ENCODE results near the gene ERVFRD-1. TPM values are rescaled to one million over a fixed set of nuclear protein-coding genes. Genes with fewer than 3 reads are reported as not detected.

The ERVFRD-1 gene
- total RNA-seq, 1 donor from 2014 or later: not detected

GRCh38 chr6:11151488-11151887 is 40.0 kb upstream of the ERVFRD-1 start:
- DNase-seq (ENCODE audit: extremely low spot score, unreplicated experiment): no peak
- no peak overlapping the region for H3K4me3 Mint-ChIP-seq (ENCODE audit: unreplicated experiment)
- peaks cover 3% of the 10 kb centered on the region for H3K9me3 Mint-ChIP-seq (ENCODE audit: unreplicated experiment)
- no peak overlapping the region for H3K27ac Mint-ChIP-seq (ENCODE audit: unreplicated experiment)
- H3K27me3 Mint-ChIP-seq (ENCODE audit: unreplicated experiment): no peaks in the 10 kb centered on the region
- H3K36me3 Mint-ChIP-seq (ENCODE audit: unreplicated experiment): peaks cover 2% of the 10 kb centered on the region
- H3K4me1 Mint-ChIP-seq (ENCODE audit: unreplicated experiment): peaks cover 6% of the 10 kb centered on the region
- TF ChIP-seq, protein P1, sequence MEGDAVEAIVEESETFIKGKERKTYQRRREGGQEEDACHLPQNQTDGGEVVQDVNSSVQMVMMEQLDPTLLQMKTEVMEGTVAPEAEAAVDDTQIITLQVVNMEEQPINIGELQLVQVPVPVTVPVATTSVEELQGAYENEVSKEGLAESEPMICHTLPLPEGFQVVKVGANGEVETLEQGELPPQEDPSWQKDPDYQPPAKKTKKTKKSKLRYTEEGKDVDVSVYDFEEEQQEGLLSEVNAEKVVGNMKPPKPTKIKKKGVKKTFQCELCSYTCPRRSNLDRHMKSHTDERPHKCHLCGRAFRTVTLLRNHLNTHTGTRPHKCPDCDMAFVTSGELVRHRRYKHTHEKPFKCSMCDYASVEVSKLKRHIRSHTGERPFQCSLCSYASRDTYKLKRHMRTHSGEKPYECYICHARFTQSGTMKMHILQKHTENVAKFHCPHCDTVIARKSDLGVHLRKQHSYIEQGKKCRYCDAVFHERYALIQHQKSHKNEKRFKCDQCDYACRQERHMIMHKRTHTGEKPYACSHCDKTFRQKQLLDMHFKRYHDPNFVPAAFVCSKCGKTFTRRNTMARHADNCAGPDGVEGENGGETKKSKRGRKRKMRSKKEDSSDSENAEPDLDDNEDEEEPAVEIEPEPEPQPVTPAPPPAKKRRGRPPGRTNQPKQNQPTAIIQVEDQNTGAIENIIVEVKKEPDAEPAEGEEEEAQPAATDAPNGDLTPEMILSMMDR (IDR thresholded peaks at IDR 0.05): no peak

DNA sequence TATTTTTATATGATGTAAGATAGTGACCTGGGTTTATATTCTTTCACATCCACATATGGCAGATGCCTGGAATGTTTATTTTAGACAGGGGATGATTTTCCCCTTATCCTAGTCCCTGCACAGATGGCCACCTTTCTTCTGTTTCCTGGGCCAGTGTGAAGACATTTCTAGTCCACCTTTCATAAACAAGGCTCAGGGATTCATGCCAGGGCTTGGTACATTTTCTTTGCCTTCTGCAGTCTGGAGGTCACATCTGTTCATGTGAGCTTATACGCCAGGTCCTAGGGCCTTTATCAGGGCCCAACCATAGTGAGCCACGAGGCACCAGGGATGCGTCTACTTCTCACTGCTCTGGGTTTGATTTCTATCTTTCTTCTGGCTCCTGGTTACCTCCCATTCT is 38.0 kb upstream of the ERVFRD-1 start:
- DNase-seq (ENCODE audit: extremely low spot score, unreplicated experiment): no peak
- TF ChIP-seq, protein P1 (IDR thresholded peaks at IDR 0.05): no peak
- peaks cover 3% of the 10 kb centered on the region for H3K9me3 Mint-ChIP-seq (ENCODE audit: unreplicated experiment)
- H3K27me3 Mint-ChIP-seq (ENCODE audit: unreplicated experiment): no peaks in the 10 kb centered on the region
- no peaks in the 10 kb centered on the region for H3K36me3 Mint-ChIP-seq (ENCODE audit: unreplicated experiment)
- H3K4me3 Mint-ChIP-seq (ENCODE audit: unreplicated experiment): no peak overlapping the region
- peaks cover 6% of the 10 kb centered on the region for H3K4me1 Mint-ChIP-seq (ENCODE audit: unreplicated experiment)
- no peak overlapping the region for H3K27ac Mint-ChIP-seq (ENCODE audit: unreplicated experiment)

- DNase-seq (ENCODE audit: extremely low spot score, unreplicated experiment): no peak
- H3K9me3 Mint-ChIP-seq (ENCODE audit: unreplicated experiment): peaks cover 3% of the 10 kb centered on the region
- no peak overlapping the region for H3K27ac Mint-ChIP-seq (ENCODE audit: unreplicated experiment)
- H3K4me1 Mint-ChIP-seq (ENCODE audit: unreplicated experiment): peaks cover 15% of the 10 kb centered on the region
- no peak overlapping the region for H3K4me3 Mint-ChIP-seq (ENCODE audit: unreplicated experiment)
- H3K36me3 Mint-ChIP-seq (ENCODE audit: unreplicated experiment): no peaks in the 10 kb centered on the region
- TF ChIP-seq, protein P1 (IDR thresholded peaks at IDR 0.05): no peak
- H3K27me3 Mint-ChIP-seq (ENCODE audit: unreplicated experiment): no peaks in the 10 kb centered on the region
Measured at GRCh38 chr6:11146117-11146826, 34.7 kb upstream of the ERVFRD-1 start.

DNA sequence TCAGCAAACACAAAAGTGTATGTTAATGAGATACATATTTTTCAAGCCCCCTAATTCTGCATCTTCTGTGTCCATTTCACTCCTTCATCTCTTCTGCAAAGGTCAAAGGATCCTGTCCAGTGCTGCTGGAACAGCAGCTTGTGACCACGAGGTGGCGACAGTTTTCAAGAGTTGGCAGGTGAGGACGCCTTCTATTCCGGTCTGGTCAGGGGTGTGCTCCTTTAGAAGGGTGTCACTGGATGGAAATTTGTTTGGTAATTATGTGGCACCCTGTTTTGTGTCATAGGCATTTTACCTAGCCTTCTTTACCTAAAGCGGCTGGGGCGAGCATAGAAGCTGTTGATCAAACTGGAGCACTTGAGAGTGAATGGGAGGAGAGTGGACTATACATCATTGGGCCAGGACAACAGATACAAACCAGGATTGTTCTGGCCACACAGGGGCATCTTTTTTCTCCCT is 32.9 kb upstream of the ERVFRD-1 start:
- Mint-ChIP-seq H3K36me3 (ENCODE audit: unreplicated experiment) (peaks cover 2% of the 10 kb centered on the region), H3K4me3 (ENCODE audit: unreplicated experiment) (no peak overlapping the region), H3K4me1 (ENCODE audit: unreplicated experiment) (peaks cover 21% of the 10 kb centered on the region), H3K27me3 (ENCODE audit: unreplicated experiment) (no peaks in the 10 kb centered on the region), H3K9me3 (ENCODE audit: unreplicated experiment) (peaks cover 3% of the 10 kb centered on the region), H3K27ac (ENCODE audit: unreplicated experiment) (no peak overlapping the region)
- DNase-seq (ENCODE audit: extremely low spot score, unreplicated experiment): no peak
- TF ChIP-seq, protein P1 (IDR thresholded peaks at IDR 0.05): peak; percentile 99

DNA sequence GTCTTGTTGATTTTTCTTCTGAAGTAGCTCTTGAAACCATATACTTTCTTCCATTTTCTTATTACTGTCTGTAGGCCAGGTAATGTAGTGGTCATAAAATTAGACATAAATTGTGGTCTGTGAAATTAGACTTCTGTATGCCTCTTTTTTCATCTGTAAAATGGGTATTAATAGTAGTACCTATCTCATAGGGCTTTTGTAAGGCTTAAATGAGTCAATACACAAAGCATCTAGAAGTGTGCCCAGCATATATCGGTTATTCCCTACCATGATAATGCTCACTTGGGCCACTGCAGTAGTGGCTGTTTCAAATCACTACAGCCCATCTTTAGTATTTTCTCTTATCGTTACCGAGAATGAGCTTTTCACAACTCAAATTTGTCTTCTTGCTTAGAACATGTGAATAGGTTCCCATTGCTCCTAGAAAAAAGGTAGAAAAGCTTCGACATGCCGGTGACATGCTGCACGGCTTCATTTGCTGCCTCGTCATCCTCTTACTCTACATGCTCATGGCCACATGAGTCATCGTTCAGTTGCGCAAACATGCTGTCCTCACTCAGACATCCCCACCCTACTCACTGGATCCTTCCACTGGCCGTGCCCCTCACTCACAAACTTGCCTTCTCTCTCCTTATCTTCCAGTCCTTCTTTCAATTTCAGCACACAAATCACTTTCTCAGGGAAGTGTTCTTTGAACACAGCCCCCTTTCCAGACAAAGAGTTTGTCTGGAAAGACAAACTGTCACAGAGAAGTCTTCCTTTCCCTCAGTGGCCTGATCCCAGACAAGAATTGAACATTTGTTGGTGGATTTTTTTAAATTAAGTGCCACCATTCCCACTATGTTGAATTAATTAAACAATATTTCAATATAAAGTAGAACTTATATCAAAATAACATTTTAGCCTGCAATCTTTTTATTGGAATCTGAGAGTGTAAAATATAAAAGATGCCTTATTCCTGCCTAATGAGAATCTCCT is 32.2 kb upstream of the ERVFRD-1 start:
- H3K4me3 Mint-ChIP-seq (ENCODE audit: unreplicated experiment): no peak overlapping the region
- peak overlapping the region; percentile 76 for H3K27ac Mint-ChIP-seq (ENCODE audit: unreplicated experiment)
- TF ChIP-seq, protein P1 (IDR thresholded peaks at IDR 0.05): no peak
- no peaks in the 10 kb centered on the region for H3K27me3 Mint-ChIP-seq (ENCODE audit: unreplicated experiment)
- DNase-seq (ENCODE audit: extremely low spot score, unreplicated experiment): no peak
- peaks cover 26% of the 10 kb centered on the region for H3K4me1 Mint-ChIP-seq (ENCODE audit: unreplicated experiment)
- H3K36me3 Mint-ChIP-seq (ENCODE audit: unreplicated experiment): peaks cover 4% of the 10 kb centered on the region
- peaks cover 7% of the 10 kb centered on the region for H3K9me3 Mint-ChIP-seq (ENCODE audit: unreplicated experiment)

Measured in osteocyte (in vitro differentiated cells).